Neural cell (in vitro differentiated cells): ENCODE results near the gene CLSTN3. TPM values are rescaled to one million over a fixed set of nuclear protein-coding genes. Genes with fewer than 3 reads are reported as not detected.

Source experiments
- H2AFZ ChIP-seq: fragments of 200-600, 300-800 bp; sonication (generic), shearing (Covaris generic); 2 replicates; pipeline ENCODE4 v1.6.0; 2014; ENCODE audit warnings: low read depth, mild to moderate bottlenecking, antibody characterized with exemption, low read length, moderate library complexity
- H3F3A ChIP-seq: fragments of 200-600 bp; shearing (Covaris generic); 2 replicates; pipeline ENCODE4 v1.6.1; 2016; ENCODE audit warnings: mild to moderate bottlenecking, moderate library complexity, mixed read lengths, antibody characterized with exemption, low read length; ENCODE audit not compliant: insufficient read depth, poor library complexity, severe bottlenecking
- H3K27ac ChIP-seq: fragments of 200-600, 300-800 bp; sonication (generic), shearing (Covaris generic); 2 replicates; pipeline ENCODE4 v1.5.1; 2014; ENCODE audit warnings: mild to moderate bottlenecking, low read length, moderate library complexity
- H3K27me3 ChIP-seq: fragments of 300-800, 200-600 bp; sonication (generic), shearing (Covaris generic); 2 replicates; pipeline ENCODE4 v1.6.0; 2014; ENCODE audit warnings: mild to moderate bottlenecking, low read depth, low read length, moderate library complexity; ENCODE audit not compliant: insufficient read depth
- H3K36me3 ChIP-seq: fragments of 300-800, 200-600 bp; sonication (generic), shearing (Covaris generic); 2 replicates; pipeline ENCODE4 v1.5.1; 2014; ENCODE audit warnings: mild to moderate bottlenecking, antibody characterized with exemption, low read length, moderate library complexity; ENCODE audit not compliant: insufficient read depth
- H3K4me2 ChIP-seq: fragments of 300-800, 200-600 bp; sonication (generic), shearing (Covaris generic); 2 replicates; pipeline ENCODE4 v1.6.0; 2014; ENCODE audit warnings: mild to moderate bottlenecking, low read length
- H3K4me3 ChIP-seq: fragments of 300-800, 200-600 bp; sonication (generic), shearing (Covaris generic); 2 replicates; pipeline ENCODE4 v1.5.1; 2014; ENCODE audit warnings: mild to moderate bottlenecking, low read length, moderate library complexity
- H3K79me2 ChIP-seq: fragments of 200-600 bp; shearing (Covaris generic); replicated peaks from 2 replicates; pipeline ENCODE4 v1.6.0; 2014; ENCODE audit warnings: mild to moderate bottlenecking, low read length, moderate library complexity; ENCODE audit not compliant: insufficient read depth
- H3K9ac ChIP-seq: fragments of 300-800, 200-600 bp; sonication (generic), shearing (Covaris generic); 2 replicates; pipeline ENCODE4 v1.6.1; 2016; ENCODE audit warnings: mild to moderate bottlenecking, low read length, mixed read lengths
- H3K9me2 ChIP-seq: fragments of 200-600 bp; shearing (Covaris generic); 2 replicates; pipeline ENCODE4 v1.6.1; 2016; ENCODE audit warnings: mild to moderate bottlenecking, low read length, mixed read lengths; ENCODE audit not compliant: insufficient read depth
- H3K9me3 ChIP-seq: fragments of 200-600, 300-800 bp; sonication (generic), shearing (Covaris generic); 2 replicates; pipeline ENCODE4 v1.6.1; 2016; ENCODE audit warnings: mild to moderate bottlenecking, mixed run types, low read length, moderate library complexity, mixed read lengths
- H4K20me1 ChIP-seq: fragments of 200-600 bp; shearing (Covaris generic); 2 replicates; pipeline ENCODE4 v1.6.1; 2016; ENCODE audit warnings: mild to moderate bottlenecking, mixed run types; ENCODE audit not compliant: insufficient read depth
- CTCF ChIP-seq: fragments of 450-650 bp; IDR thresholded peaks from 2 replicates; pipeline ENCODE4 v1.5.1; 2014; ENCODE audit warnings: antibody characterized with exemption, mild to moderate bottlenecking, moderate library complexity; ENCODE audit not compliant: poor library complexity, severe bottlenecking
- EP300 ChIP-seq: fragments of 450-650 bp; conservative IDR thresholded peaks from 2 replicates; pipeline ENCODE4 v1.6.1; 2014; ENCODE audit warnings: antibody characterized with exemption, mild to moderate bottlenecking, moderate library complexity; ENCODE audit not compliant: poor library complexity, severe bottlenecking
- EZH2 ChIP-seq: fragments of 200-600, 300-800 bp; shearing (Covaris generic), sonication (generic); IDR thresholded peaks from 2 replicates; pipeline ENCODE4 v1.6.1; 2014; ENCODE audit warnings: antibody characterized with exemption, low read length, borderline replicate concordance, mild to moderate bottlenecking; ENCODE audit not compliant: insufficient read depth, poor library complexity, severe bottlenecking
- MXI1 ChIP-seq: fragments of 450-650 bp; conservative IDR thresholded peaks from 2 replicates; pipeline ENCODE4 v1.6.1; 2014; ENCODE audit warnings: antibody characterized with exemption, mild to moderate bottlenecking; ENCODE audit not compliant: poor library complexity, severe bottlenecking
- POLR2AphosphoS5 ChIP-seq: IDR thresholded peaks from 2 replicates; pipeline ENCODE4 v1.6.1; 2012
- RAD21 ChIP-seq: fragments of 450-650 bp; conservative IDR thresholded peaks from 2 replicates; pipeline ENCODE4 v1.6.1; 2014; ENCODE audit warnings: antibody characterized with exemption, mild to moderate bottlenecking, moderate library complexity
- REST ChIP-seq: IDR thresholded peaks from 2 replicates; pipeline ENCODE4 v1.6.1; 2012; ENCODE audit warnings: borderline replicate concordance
- SMC3 ChIP-seq: fragments of 450-650 bp; conservative IDR thresholded peaks from 2 replicates; pipeline ENCODE4 v1.6.1; 2014; ENCODE audit warnings: antibody characterized with exemption, mild to moderate bottlenecking, moderate library complexity; ENCODE audit not compliant: poor library complexity
- TAF1 ChIP-seq: IDR thresholded peaks from 2 replicates; pipeline ENCODE4 v1.6.1; 2012; ENCODE audit warnings: low read depth
- polyA plus RNA-seq: library from polyadenylated mRNA; depleted of rRNA; stranded (reverse); fragments of >200 nt; gene quantifications from 2 replicates; pipeline ENCODE4 v1.2.3, GENCODE V29; 2014

CLSTN3 gene
- polyA plus RNA-seq, 1 donor from 2014 or later, result 61.0 TPM

DNA sequence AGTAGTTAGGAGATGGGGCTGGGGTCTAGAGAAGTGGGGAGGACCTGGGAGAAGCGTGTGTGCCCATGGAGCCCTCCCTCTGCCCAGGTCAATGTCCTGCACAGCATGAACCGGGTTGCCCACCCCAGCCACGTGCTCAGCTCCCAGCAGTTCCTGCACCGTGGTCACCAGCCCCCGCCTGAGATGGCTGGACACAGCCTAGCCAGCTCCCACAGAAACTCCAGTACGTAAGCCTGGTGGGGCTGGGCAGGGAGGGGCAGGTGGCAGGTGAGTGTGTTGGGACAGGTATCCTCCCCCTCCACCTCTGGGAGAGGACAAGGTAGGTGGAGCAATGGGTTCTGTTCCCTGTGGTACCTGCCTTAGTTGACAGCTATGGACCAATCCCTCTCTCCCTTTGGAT lies 20.7 kb downstream of the CLSTN3 start:
- Histone ChIP-seq H3K9me3 (no peaks in the 10 kb centered on the region), H3K36me3 (peaks cover 34% of the 10 kb centered on the region)
- TF ChIP-seq MXI1, result no peak
- TF ChIP-seq EP300, result no peak
- no peak for TF ChIP-seq REST
- no peak for TF ChIP-seq RAD21
- TF ChIP-seq CTCF, result no peak
- no peak for TF ChIP-seq TAF1
- no peak for TF ChIP-seq POLR2AphosphoS5
- TF ChIP-seq SMC3, result no peak
- TF ChIP-seq EZH2, result no peak

DNA sequence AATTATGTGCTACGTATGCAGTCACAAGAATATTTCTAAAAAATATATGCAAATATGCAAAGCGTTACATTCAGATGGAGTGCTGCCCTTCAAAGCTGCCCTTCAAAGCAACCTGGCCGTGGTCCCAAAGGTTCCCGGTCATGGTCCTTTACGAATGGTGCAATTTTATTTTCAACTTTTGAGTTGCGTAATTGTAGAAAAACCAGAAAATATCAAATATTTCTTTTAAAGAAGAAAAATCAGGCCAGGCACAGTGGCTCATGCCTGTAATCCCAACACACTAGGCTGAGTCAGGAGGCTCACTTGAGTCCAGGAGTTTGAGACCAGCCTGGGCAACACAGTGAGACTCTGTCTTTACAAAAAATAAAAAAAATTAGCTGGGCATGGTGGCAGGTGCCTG lies 21.4 kb downstream of the CLSTN3 start:
- no peak overlapping the region for H3K4me2 ChIP-seq

More for the DNA sequence above, 20.7 kb downstream of the CLSTN3 start:
- Histone ChIP-seq H3K27me3 (no peaks in the 10 kb centered on the region), H3K4me2 (no peak overlapping the region), H3K4me3 (no peak overlapping the region), H3K9ac (no peak overlapping the region), H4K20me1 (no peaks in the 10 kb centered on the region), H3F3A (no peaks in the 10 kb centered on the region), H2AFZ (no peak overlapping the region), H3K27ac (no peak overlapping the region), H3K9me2 (no peaks in the 10 kb centered on the region), H3K79me2 (no peaks in the 10 kb centered on the region)

More for the DNA sequence above, 21.4 kb downstream of the CLSTN3 start:
- Histone ChIP-seq H3K9me2 (no peaks in the 10 kb centered on the region), H3K79me2 (no peaks in the 10 kb centered on the region), H4K20me1 (no peaks in the 10 kb centered on the region), H2AFZ (no peak overlapping the region), H3K9ac (no peak overlapping the region), H3K4me3 (no peak overlapping the region), H3F3A (no peaks in the 10 kb centered on the region), H3K27me3 (no peaks in the 10 kb centered on the region), H3K27ac (no peak overlapping the region), H3K9me3 (no peaks in the 10 kb centered on the region), H3K36me3 (peaks cover 27% of the 10 kb centered on the region)
- no peak for TF ChIP-seq MXI1
- no peak for TF ChIP-seq RAD21
- no peak for TF ChIP-seq REST
- no peak for TF ChIP-seq EP300
- no peak for TF ChIP-seq CTCF
- no peak for TF ChIP-seq TAF1
- no peak for TF ChIP-seq EZH2
- TF ChIP-seq POLR2AphosphoS5, result no peak
- TF ChIP-seq SMC3, result no peak
